CD4-positive, alpha-beta memory T cell (primary cell): ENCODE data around the gene SETD3. TPM values are rescaled to one million over a fixed set of nuclear protein-coding genes. Genes with fewer than 3 reads are reported as not detected.

Experiments
- CTCF ChIA-PET: fragments of 350-600 bp; sonication (Branson Sonifier 250); formaldehyde crosslinking; loops from one replicate; lab custom pipeline; 2021; ENCODE audit warnings: inconsistent platforms; ENCODE audit not compliant: partially characterized antibody; lab: Charles Lee
- POLR2A ChIA-PET: fragments of 350-600 bp; sonication (Branson Sonifier 250); formaldehyde crosslinking; loops from one replicate; lab custom pipeline; 2021; ENCODE audit not compliant: partially characterized antibody; lab: Charles Lee
- DNase-seq, 5 donors: peaks; one replicate each; pipeline versions ENCODE4 v3.0.0 to v3.0.0-alpha.2; 2020 to 2022; ENCODE audit warnings: mixed read lengths in 1 of 5
- H3K27ac ChIP-seq: one replicate; pipeline ENCODE4 v1.7.0; 2013; ENCODE audit warnings: low read depth, low read length
- H3K27me3 ChIP-seq: 2 replicates; pipeline ENCODE4 v1.7.0; 2013; ENCODE audit warnings: mild to moderate bottlenecking, low read length, moderate library complexity; ENCODE audit not compliant: insufficient read depth
- H3K36me3 ChIP-seq: 2 replicates; pipeline ENCODE4 v1.7.0; 2013; ENCODE audit warnings: mild to moderate bottlenecking, low read length, moderate library complexity; ENCODE audit not compliant: insufficient read depth
- H3K4me1 ChIP-seq: 2 replicates; pipeline ENCODE4 v1.7.0; 2013; ENCODE audit warnings: mild to moderate bottlenecking, low read length, moderate library complexity; ENCODE audit not compliant: insufficient read depth
- H3K4me3 ChIP-seq, 2 donors: one replicate each; pipeline ENCODE4 v1.7.0; 2013; ENCODE audit warnings: low read length in 2 of 2, mild to moderate bottlenecking in 1 of 2
- H3K9me3 ChIP-seq, 2 donors: one replicate each; pipeline ENCODE4 v1.7.0; 2013; ENCODE audit warnings: low read length in 2 of 2, control low read depth in 1 of 2; ENCODE audit not compliant: control insufficient read depth in 1 of 2
- H3K27ac Mint-ChIP-seq, 7 donors: one replicate each; pipeline ENCODE4 v1.8.0; 2020 to 2021; ENCODE audit warnings: mixed read lengths in 7 of 7, mild to moderate bottlenecking in 6 of 7, inconsistent platforms in 3 of 7, moderate library complexity in 3 of 7
- H3K27me3 Mint-ChIP-seq, 2 donors: one replicate each; pipeline ENCODE4 v1.8.0; 2020 to 2021; ENCODE audit warnings: mixed read lengths in 2 of 2
- H3K36me3 Mint-ChIP-seq, 2 donors: one replicate each; pipeline ENCODE4 v1.8.0; 2020 to 2021; ENCODE audit warnings: mixed read lengths in 2 of 2, inconsistent platforms in 1 of 2, mild to moderate bottlenecking in 1 of 2
- H3K4me1 Mint-ChIP-seq, 4 donors: one replicate each; pipeline ENCODE4 v1.8.0; 2020 to 2021; ENCODE audit warnings: mixed read lengths in 4 of 4, mild to moderate bottlenecking in 1 of 4
- H3K4me3 Mint-ChIP-seq, 8 donors: one replicate each; pipeline ENCODE4 v1.8.0; 2020 to 2021; ENCODE audit warnings: mixed read lengths in 8 of 8, mild to moderate bottlenecking in 7 of 8, moderate library complexity in 6 of 8, inconsistent platforms in 3 of 8
- H3K9me3 Mint-ChIP-seq, 8 donors: one replicate each; pipeline ENCODE4 v1.8.0; 2020 to 2021; ENCODE audit warnings: mixed read lengths in 8 of 8, mild to moderate bottlenecking in 5 of 8, inconsistent platforms in 3 of 8, moderate library complexity in 1 of 8
- intact Hi-C: fragments of 100-400 bp; cut with micrococcal nuclease; formaldehyde crosslinking; loops from one replicate; pipeline ENCODE4 v1.15.1; 2023
- polyA plus RNA-seq, 2 donors: library from polyadenylated mRNA; unstranded; fragments of 300-500 nt; fragmentation: Illumina TruSeq; gene quantifications; one replicate each; pipeline ENCODE4 v1.2.3, GENCODE V29; 2021
- total RNA-seq, 2 experiments: library from RNA; stranded (reverse); gene quantifications; one replicate each; pipeline ENCODE4 v1.2.3, GENCODE V29; 2021

SETD3 gene
- total and polyA plus RNA-seq, 4 experiments from 2014 or later: 37.4 to 66.9 (median 55.8) TPM

GRCh38 chr14:99415496-99416281 lies 65.0 kb downstream of the SETD3 start:
- peaks cover 26 to 35% of the 10 kb centered on the region in 2 donors for H3K36me3 Mint-ChIP-seq
- intact Hi-C loops: loop anchor here (1.0 to 2.0 kb wide), 2 partner anchors 27 to 95 kb away; no protein-coding TSS in a partner anchor
- H3K9me3 Mint-ChIP-seq: no peaks in the 10 kb centered on the region
- H3K4me3 ChIP-seq: no peak overlapping the region
- no peaks in the 10 kb centered on the region for H3K27me3 ChIP-seq
- no peaks in the 10 kb centered on the region for H3K27me3 Mint-ChIP-seq
- H3K27ac ChIP-seq: no peak overlapping the region
- peak; percentile 73 to 77 (median 74) for DNase-seq
- H3K4me3 Mint-ChIP-seq: no peak overlapping the region
- CTCF ChIA-PET: interaction anchor here (0.7 to 13.4 kb wide), 25 partner anchors 9 to 1438 kb away, joined by 3 to 182 read pairs (median 4); partner anchors contain the start of genes CCNK and SETD3
- H3K4me1 ChIP-seq: no peaks in the 10 kb centered on the region
- H3K4me1 Mint-ChIP-seq: peaks cover 8 to 18% (median 13%) of the 10 kb centered on the region in 4 donors
- POLR2A ChIA-PET: interaction anchor here (0.7 to 1.3 kb wide), 2 partner anchors 27 to 153 kb away, joined by 3 to 4 read pairs; no protein-coding TSS in a partner anchor
- H3K27ac Mint-ChIP-seq: peak overlapping the region in 3 of 7 donors; percentile 10 to 54 (median 13)
- no peaks in the 10 kb centered on the region for H3K9me3 ChIP-seq
- no peaks in the 10 kb centered on the region for H3K36me3 ChIP-seq

DNA sequence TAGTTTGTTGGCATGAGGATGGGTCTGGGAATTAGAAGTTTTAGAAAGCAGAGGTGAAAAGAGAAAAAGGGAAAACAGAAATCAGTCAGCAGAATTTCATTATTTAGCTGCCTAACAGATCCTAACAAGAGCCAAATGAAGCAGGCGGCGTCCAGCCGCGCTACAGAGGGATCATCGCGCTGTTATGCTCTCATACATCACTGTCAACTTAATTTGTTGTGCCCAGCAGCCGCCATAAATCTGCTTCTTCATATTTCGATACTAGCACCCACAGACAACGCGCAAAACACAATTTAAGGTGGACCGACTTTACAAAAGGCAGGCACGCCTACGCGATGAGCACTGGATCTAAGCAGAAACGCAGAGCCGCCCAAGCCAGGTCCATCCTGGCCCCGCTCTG lies 66.7 kb downstream of the SETD3 start:
- no peak for DNase-seq
- Mint-ChIP-seq H3K4me1 (peaks cover 8 to 16% (median 13%) of the 10 kb centered on the region in 4 donors), H3K27me3 (no peaks in the 10 kb centered on the region), H3K4me3 (no peak overlapping the region), H3K9me3 (no peaks in the 10 kb centered on the region), H3K36me3 (peaks cover 37 to 44% of the 10 kb centered on the region in 2 donors), H3K27ac (no peak overlapping the region)
- Histone ChIP-seq H3K36me3 (no peaks in the 10 kb centered on the region), H3K4me3 (no peak overlapping the region), H3K27ac (no peak overlapping the region), H3K4me1 (no peaks in the 10 kb centered on the region), H3K27me3 (no peaks in the 10 kb centered on the region), H3K9me3 (no peaks in the 10 kb centered on the region)
- CTCF ChIA-PET: interaction anchor here (1.0 to 13.4 kb wide), 5 partner anchors 8 to 94 kb away, joined by 3 to 182 read pairs (median 4); no protein-coding TSS in a partner anchor
- POLR2A ChIA-PET: no interaction called here
- intact Hi-C loops: loop anchor here (2.0 kb wide), 1 partner anchor 25 kb away; no protein-coding TSS in a partner anchor

DNA sequence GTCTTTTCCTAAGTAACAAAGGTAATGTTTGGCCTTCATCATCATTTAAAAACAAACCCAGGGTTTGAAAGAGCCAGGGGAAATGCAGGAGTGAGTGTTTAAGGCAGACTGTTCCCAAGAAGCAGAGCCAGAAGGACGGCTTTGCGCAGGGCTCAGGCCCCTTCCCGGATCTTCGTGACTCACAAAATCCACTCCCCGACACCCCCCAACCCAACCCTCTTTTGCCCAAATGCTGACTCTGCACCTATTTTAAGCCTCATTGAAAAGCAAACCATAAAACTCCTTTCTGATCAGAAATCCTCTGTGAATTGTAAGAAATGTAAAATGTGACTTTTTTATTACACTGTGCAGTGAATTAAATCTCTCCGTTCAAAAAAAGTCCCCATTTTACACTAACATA lies 67.5 kb downstream of the SETD3 start:
- POLR2A ChIA-PET: no interaction called here
- H3K9me3 ChIP-seq: no peaks in the 10 kb centered on the region
- Mint-ChIP-seq H3K27ac (no peak overlapping the region), H3K4me3 (no peak overlapping the region), H3K9me3 (no peaks in the 10 kb centered on the region), H3K4me1 (peaks cover 8 to 15% (median 10%) of the 10 kb centered on the region in 4 donors), H3K36me3 (peaks cover 36 to 50% of the 10 kb centered on the region in 2 donors), H3K27me3 (no peaks in the 10 kb centered on the region)
- H3K27ac ChIP-seq: no peak overlapping the region
- H3K4me3 ChIP-seq: no peak overlapping the region
- no peaks in the 10 kb centered on the region for H3K27me3 ChIP-seq
- CTCF ChIA-PET: interaction anchor here (1.7 to 13.4 kb wide), 2 partner anchors 9 to 20 kb away, joined by 4 to 182 read pairs; no protein-coding TSS in a partner anchor
- no peaks in the 10 kb centered on the region for H3K36me3 ChIP-seq
- DNase-seq: no peak
- intact Hi-C loops: no loop called here
- H3K4me1 ChIP-seq: no peaks in the 10 kb centered on the region

- intact Hi-C loops: no loop called here
- no peaks in the 10 kb centered on the region for H3K9me3 Mint-ChIP-seq
- peaks cover 44 to 57% of the 10 kb centered on the region in 2 donors for H3K36me3 Mint-ChIP-seq
- POLR2A ChIA-PET: no interaction called here
- Histone ChIP-seq H3K36me3 (no peaks in the 10 kb centered on the region), H3K27me3 (no peaks in the 10 kb centered on the region), H3K9me3 (no peaks in the 10 kb centered on the region), H3K4me1 (no peaks in the 10 kb centered on the region), H3K4me3 (no peak overlapping the region), H3K27ac (no peak overlapping the region)
- peaks cover 8 to 16% (median 10%) of the 10 kb centered on the region in 4 donors for H3K4me1 Mint-ChIP-seq
- no peak for DNase-seq
- H3K4me3 Mint-ChIP-seq: no peak overlapping the region
- H3K27me3 Mint-ChIP-seq: no peaks in the 10 kb centered on the region
- CTCF ChIA-PET: interaction anchor here (13.4 kb wide), 1 partner anchor 19 kb away, joined by 182 read pairs; no protein-coding TSS in a partner anchor
- peak overlapping the region in 3 of 7 donors; percentile 16 to 53 (median 44) for H3K27ac Mint-ChIP-seq
Observed at GRCh38 chr14:99412117-99413061, 68.3 kb downstream of the SETD3 start.

DNA sequence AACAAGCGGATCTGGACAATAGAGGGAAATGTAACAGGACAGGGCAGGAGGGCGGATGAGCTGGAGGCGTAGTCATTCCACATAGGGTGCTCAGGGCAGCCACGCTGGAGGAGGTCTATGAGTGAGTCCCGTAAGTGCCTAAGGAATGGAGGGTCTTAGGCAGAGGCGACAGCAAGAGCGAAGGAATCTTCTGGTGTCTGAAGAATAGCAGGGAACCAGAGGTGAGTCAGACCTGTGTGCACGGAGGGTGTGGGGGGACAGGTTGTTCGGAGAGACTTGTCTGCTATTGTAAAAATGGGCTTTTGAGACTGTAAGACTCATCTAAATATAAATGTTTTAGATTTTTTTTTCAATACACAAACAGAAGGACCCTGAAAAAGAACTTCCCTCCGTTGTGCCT lies 70.6 kb downstream of the SETD3 start:
- Histone ChIP-seq H3K4me1 (no peaks in the 10 kb centered on the region), H3K4me3 (no peak overlapping the region), H3K27ac (no peak overlapping the region), H3K9me3 (no peaks in the 10 kb centered on the region), H3K36me3 (peaks cover 14% of the 10 kb centered on the region), H3K27me3 (no peaks in the 10 kb centered on the region)
- no peak for DNase-seq
- H3K27ac Mint-ChIP-seq: peak overlapping the region in 1 of 7 donors; percentile 83
- ChIA-PET CTCF (interaction anchor here (13.4 kb wide), 1 partner anchor 17 kb away, joined by 182 read pairs; no protein-coding TSS in a partner anchor), POLR2A (no interaction called here)
- peak overlapping the region in 1 of 8 donors; percentile 43 for H3K4me3 Mint-ChIP-seq
- H3K9me3 Mint-ChIP-seq: no peaks in the 10 kb centered on the region
- H3K36me3 Mint-ChIP-seq: peaks cover 58 to 71% of the 10 kb centered on the region in 2 donors
- no peaks in the 10 kb centered on the region for H3K27me3 Mint-ChIP-seq
- intact Hi-C loops: no loop called here
- H3K4me1 Mint-ChIP-seq: peaks cover 3 to 10% (median 7%) of the 10 kb centered on the region in 4 donors

GRCh38 chr14:99408971-99409289 lies 71.7 kb downstream of the SETD3 start:
- Mint-ChIP-seq H3K36me3 (peaks cover 66 to 76% of the 10 kb centered on the region in 2 donors), H3K4me3 (no peak overlapping the region), H3K4me1 (peaks cover 2 to 10% (median 7%) of the 10 kb centered on the region in 4 donors), H3K27me3 (no peaks in the 10 kb centered on the region), H3K9me3 (no peaks in the 10 kb centered on the region), H3K27ac (peak overlapping the region in 1 of 7 donors; percentile 32)
- Histone ChIP-seq H3K27ac (no peak overlapping the region), H3K4me3 (no peak overlapping the region), H3K27me3 (no peaks in the 10 kb centered on the region), H3K4me1 (no peaks in the 10 kb centered on the region), H3K9me3 (no peaks in the 10 kb centered on the region), H3K36me3 (peaks cover 18% of the 10 kb centered on the region)
- no peak for DNase-seq
- CTCF ChIA-PET: interaction anchor here (13.4 kb wide), 1 partner anchor 16 kb away, joined by 182 read pairs; no protein-coding TSS in a partner anchor
- POLR2A ChIA-PET: no interaction called here
- intact Hi-C loops: no loop called here
